Daoy (cell line): ENCODE measurements around the gene ZFYVE9. TPM values are rescaled to one million over a fixed set of nuclear protein-coding genes. Genes with fewer than 3 reads are reported as not detected.

ENCODE experiments used
- DNase-seq: peaks from one replicate; pipeline ENCODE4 v3.0.0-alpha.2; 2015; ENCODE audit warnings: low read depth
- total RNA-seq: library from RNA; depleted of rRNA; stranded (reverse); fragments of >200 nt; shearing (Covaris generic); gene quantifications from 2 replicates; pipeline ENCODE4 v1.2.3, GENCODE V29; 2014

The ZFYVE9 gene
- total RNA-seq, 1 experiment from 2014 or later: 15.3 TPM

- no peak for DNase-seq
Observed at GRCh38 chr1:52341655-52342260, 199.9 kb downstream of the ZFYVE9 start.

- DNase-seq: no peak
Observed at GRCh38 chr1:52343979-52344378, 202.1 kb downstream of the ZFYVE9 start.

- DNase-seq: no peak
Observed at GRCh38 chr1:52345252-52345651, 203.4 kb downstream of the ZFYVE9 start.

GRCh38 chr1:52346653-52347052 lies 204.8 kb downstream of the ZFYVE9 start:
- no peak for DNase-seq

- DNase-seq: peak; percentile 16
Observed at GRCh38 chr1:52348704-52349300, 206.9 kb downstream of the ZFYVE9 start.

GRCh38 chr1:52352690-52353089 lies 210.8 kb downstream of the ZFYVE9 start:
- DNase-seq: no peak

- no peak for DNase-seq
Observed at GRCh38 chr1:52355436-52355835, 213.5 kb downstream of the ZFYVE9 start.

- DNase-seq: no peak
Observed at GRCh38 chr1:52355847-52356505, 214.1 kb downstream of the ZFYVE9 start.

- DNase-seq: no peak
Observed at GRCh38 chr1:52356818-52357355, 215.0 kb downstream of the ZFYVE9 start.

- DNase-seq: no peak
Observed at GRCh38 chr1:52357397-52357796, 215.5 kb downstream of the ZFYVE9 start.

- no peak for DNase-seq
Observed at GRCh38 chr1:52358851-52359497, 217.1 kb downstream of the ZFYVE9 start.

- DNase-seq: no peak
Observed at GRCh38 chr1:52359676-52360594, 218.0 kb downstream of the ZFYVE9 start.

- DNase-seq: no peak
Observed at GRCh38 chr1:52360595-52360968, 218.7 kb downstream of the ZFYVE9 start.

- no peak for DNase-seq
Observed at GRCh38 chr1:52364235-52364839, 222.4 kb downstream of the ZFYVE9 start.

GRCh38 chr1:52365071-52365745 lies 223.3 kb downstream of the ZFYVE9 start:
- peak; percentile 80 for DNase-seq

GRCh38 chr1:52365746-52366516 lies 224.0 kb downstream of the ZFYVE9 start, which contains the start of gene CC2D1B:
TSS of gene CC2D1B (minus strand) at chr1:52366205. CDS start at chr1:52364620, 1,585 bp downstream.
- DNase-seq: peak; percentile 100

GRCh38 chr1:52366517-52366827 lies 224.6 kb downstream of the ZFYVE9 start:
- no peak for DNase-seq

GRCh38 chr1:52367272-52367671 lies 225.4 kb downstream of the ZFYVE9 start:
- DNase-seq: no peak

- DNase-seq: peak; percentile 75
Observed at GRCh38 chr1:52368383-52369172, 226.7 kb downstream of the ZFYVE9 start.
